HT1080 (cell line): ENCODE data around the gene GXYLT2. TPM values are rescaled to one million over a fixed set of nuclear protein-coding genes. Genes with fewer than 3 reads are reported as not detected.

ENCODE experiments used
- DNase-seq: peaks from one replicate; pipeline ENCODE4 v3.0.0-alpha.2; 2015; ENCODE audit warnings: low read depth
- polyA plus RNA-seq, 2 experiments: library from polyadenylated mRNA; depleted of rRNA; stranded (reverse); fragments of >200 nt; gene quantifications; 2 replicates each; pipeline ENCODE4 v1.2.3, GENCODE V29; 2015
- total RNA-seq: library from RNA; depleted of rRNA; stranded (reverse); fragments of >200 nt; shearing (Covaris generic); gene quantifications from 2 replicates; pipeline ENCODE4 v1.2.3, GENCODE V29; 2014; rRNA removed

GXYLT2 gene
- 8.0 and 11.3 TPM in 2 replicates for total RNA-seq
- polyA plus RNA-seq (2015; cell fraction: cytosol; rRNA removed) = 8.3 and 11.9 TPM in 2 replicates
- polyA plus RNA-seq (2015; cell fraction: nucleus; rRNA removed) = 4.2 and 4.7 TPM in 2 replicates

- DNase-seq = peak; percentile 84
These were observed at the start of gene GXYLT2 for GRCh38 chr3:72887705-72888545. Gene GXYLT2, plus strand, starts transcription at chr3:72888046. Its CDS starts 188 bp downstream, at chr3:72888234.

- DNase-seq = no peak
These were observed 48.8 kb upstream of the GXYLT2 start for GRCh38 chr3:72839057-72839456.

DNA sequence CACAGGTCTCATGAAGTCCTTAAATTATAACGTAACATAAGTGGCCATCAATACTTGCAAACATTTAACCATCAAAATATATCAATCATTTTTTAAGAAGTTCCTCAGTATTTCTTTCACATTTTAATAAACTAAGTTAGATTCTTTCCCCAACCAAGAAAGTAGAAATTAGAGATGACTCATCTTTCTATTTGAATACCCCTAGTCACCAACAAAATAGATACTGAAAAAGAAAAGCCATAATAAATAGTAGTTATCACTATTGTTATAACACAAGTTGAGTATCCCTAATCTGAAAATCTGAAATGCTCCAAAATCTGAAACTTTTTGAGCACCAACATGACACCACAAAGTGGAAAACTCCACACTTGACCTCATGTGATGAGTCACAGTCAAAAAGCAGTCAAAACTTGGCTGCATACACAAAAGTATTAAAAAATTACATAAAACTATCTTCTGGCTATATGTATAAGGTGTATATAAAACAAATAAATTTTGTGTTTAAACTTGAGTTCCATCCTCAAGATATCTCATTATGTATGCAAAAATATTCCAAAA is 43.3 kb upstream of the GXYLT2 start:
- peak; percentile 12 for DNase-seq

GRCh38 chr3:72846166-72846565 is 41.7 kb upstream of the GXYLT2 start:
- no peak for DNase-seq

GRCh38 chr3:72847282-72847681 is 40.6 kb upstream of the GXYLT2 start:
- no peak for DNase-seq

- DNase-seq = peak; percentile 92
These were observed 39.8 kb upstream of the GXYLT2 start, which contains the start of gene SHQ1 for GRCh38 chr3:72847751-72848702. Gene SHQ1, minus strand, starts transcription at chr3:72848445. Its CDS starts 105 bp downstream, at chr3:72848340.

- DNase-seq = no peak
These were observed 39.2 kb upstream of the GXYLT2 start for GRCh38 chr3:72848703-72849081.

- DNase-seq = no peak
These were observed 32.8 kb upstream of the GXYLT2 start for GRCh38 chr3:72855001-72855400.

DNA sequence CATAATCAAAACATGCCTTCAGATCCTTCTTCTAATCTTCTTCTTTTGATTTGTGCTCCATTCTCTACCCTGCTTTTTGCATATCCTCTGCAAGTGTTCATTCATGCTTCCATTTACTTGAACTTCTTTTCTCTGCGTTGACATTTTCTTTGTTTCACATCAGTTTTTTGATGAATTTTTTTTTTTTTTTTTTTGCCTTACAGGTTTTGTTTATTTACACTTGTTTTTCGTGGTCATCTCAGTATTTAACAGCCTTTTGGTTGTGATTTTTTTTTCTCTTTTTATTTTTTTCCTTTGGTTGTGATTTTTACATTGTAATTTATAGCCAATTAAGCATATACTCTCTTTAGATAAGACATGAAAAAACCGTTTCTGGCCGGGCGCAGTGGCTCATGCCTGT is 27.8 kb upstream of the GXYLT2 start:
- DNase-seq = no peak

DNA sequence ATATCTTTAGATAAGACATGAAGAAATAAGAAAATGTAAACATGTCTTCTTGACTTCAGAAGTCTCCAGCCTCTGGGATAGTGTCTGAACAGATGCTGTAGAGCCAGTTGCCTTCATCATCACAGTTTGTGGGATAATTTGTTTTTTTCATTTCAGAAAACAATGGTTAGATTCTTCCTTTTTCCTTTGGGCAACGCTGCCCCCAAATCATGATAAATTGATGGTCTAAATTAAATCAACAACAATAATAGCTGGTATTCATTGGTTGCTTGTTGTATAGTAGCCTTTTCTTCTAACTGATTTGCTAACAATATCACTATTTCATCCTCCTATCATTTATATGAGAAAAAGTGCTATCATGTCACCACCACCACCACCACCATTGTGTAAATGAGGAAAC is 27.0 kb upstream of the GXYLT2 start:
- DNase-seq = no peak

DNA sequence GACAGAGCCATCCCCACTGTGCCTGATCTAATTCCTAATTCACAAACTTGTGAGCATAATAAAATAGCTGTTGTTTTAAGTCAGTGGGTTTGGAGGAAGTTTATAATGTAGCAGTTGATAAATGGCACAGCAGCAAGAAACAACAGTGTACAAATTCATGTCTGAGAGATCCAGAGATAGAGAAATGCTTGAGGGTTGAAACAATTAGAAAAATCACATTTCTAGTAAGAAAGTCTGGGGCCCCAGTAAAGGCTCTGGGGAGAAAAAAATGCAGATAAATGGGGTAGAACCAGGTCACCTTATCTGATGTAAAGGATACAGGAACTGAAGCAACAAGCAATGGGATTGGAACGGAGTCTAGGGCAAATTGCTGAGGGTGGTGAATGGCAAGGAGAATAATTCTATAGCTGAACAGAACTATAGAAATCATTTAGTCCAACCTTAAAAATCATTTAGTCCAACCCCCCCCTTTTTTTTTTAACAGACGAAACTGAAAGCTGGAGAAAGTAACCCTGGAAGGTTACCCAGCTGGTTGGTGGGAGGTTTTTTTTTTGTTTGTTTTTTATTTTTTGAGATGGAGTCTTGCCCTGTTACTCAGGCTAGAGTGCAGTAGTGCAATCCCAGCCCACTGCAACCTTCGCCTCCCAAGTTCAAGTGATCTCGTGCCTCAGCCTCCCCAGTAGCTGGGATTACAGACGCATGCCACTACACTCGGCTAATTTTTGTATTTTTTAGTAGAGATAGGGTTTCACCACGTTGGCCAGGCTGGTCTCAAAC is 25.3 kb upstream of the GXYLT2 start:
- DNase-seq = no peak

DNA sequence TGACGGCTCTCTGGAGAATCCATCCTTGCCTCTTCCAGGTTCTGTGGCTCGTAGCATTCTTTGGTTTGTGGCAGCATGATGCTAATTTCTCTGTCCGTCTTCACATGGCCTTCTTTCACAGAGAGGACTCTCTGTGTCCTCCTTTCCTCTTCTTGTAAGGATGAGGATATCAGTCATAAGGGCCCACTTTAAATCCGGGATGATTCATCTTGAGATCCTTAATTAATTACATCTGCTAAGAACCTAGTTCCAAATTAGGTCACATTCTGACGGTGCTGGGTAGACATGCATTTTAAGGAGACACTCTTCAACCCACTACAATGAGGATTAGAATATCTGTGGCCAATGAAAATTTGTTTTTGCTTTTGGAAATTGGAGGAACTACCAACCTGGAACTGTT is 15.7 kb upstream of the GXYLT2 start:
- no peak for DNase-seq

DNA sequence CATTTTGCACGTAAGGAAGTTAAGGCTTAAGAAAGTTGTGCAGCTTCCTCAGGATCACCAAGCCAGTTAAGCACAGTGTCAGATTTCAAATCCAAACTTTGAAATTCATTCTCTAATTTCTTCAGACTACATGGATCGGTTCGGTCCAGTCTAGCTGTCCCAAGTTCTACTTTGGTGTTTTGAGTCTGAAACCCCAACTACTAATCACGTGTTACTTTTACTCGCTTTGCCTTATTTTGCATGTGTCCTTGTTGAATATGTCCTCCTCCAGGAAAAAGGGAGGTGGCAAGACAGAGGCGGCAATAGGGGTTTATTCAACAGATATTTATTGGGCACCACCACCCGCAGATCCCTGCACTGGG is 522 bp upstream of the GXYLT2 start:
- no peak for DNase-seq

- peak; percentile 14 for DNase-seq
These were observed 882 bp downstream of the GXYLT2 start for GRCh38 chr3:72888546-72889309.

- DNase-seq = no peak
These were observed 1.7 kb downstream of the GXYLT2 start for GRCh38 chr3:72889310-72890165.

- DNase-seq = no peak
These were observed 2.5 kb downstream of the GXYLT2 start for GRCh38 chr3:72890166-72890925.

GRCh38 chr3:72891053-72891855 is 3.4 kb downstream of the GXYLT2 start:
- DNase-seq = peak; percentile 94
